Measurements from ENCODE around the gene VAT1L. TPM values are rescaled to one million over a fixed set of nuclear protein-coding genes. Genes with fewer than 3 reads are reported as not detected.

VAT1L gene, protein sequence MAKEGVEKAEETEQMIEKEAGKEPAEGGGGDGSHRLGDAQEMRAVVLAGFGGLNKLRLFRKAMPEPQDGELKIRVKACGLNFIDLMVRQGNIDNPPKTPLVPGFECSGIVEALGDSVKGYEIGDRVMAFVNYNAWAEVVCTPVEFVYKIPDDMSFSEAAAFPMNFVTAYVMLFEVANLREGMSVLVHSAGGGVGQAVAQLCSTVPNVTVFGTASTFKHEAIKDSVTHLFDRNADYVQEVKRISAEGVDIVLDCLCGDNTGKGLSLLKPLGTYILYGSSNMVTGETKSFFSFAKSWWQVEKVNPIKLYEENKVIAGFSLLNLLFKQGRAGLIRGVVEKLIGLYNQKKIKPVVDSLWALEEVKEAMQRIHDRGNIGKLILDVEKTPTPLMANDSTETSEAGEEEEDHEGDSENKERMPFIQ
- 0.77 and 3.7 TPM in 2 replicates for total RNA-seq

DNA sequence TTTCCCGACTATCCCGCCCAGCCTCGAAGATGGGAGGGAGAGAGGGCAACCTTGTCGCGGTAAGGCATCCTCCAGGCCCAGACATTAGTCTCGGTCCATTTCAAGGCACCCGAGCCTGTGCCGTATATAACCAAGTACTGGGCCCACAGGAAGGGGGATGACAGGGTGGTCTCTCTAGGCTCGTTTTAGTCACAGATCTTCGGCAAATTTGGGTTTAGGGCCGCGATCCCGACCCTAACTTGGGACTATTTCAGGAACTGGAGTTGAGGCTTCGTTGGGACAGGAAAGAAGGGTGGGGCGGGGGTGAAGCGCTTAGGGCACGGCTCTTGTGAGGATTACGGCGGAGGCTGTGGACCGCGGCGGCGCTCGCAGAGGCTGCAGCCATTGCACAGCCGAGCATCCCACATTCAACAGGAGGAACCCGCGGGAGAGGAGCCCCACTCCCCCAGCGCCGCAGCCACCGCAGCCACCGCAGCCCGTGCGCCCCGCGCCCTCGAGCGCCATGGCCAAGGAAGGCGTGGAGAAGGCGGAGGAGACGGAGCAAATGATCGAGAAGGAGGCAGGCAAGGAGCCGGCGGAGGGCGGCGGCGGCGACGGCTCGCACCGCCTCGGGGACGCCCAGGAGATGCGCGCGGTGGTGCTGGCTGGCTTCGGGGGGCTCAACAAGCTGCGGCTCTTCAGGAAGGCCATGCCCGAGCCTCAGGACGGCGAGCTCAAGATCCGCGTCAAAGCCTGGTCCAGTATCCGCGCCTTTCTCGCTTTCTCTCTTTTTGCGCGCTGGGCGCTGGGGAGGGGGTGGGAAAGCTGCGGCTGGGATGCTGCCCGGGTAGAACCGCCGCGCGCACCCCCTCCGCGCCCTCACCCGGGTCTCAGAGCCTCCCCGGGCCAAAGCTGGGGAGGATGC is at the start of gene VAT1L:
Gene VAT1L, plus strand, starts transcription at position 384 of the 904 bp plus-strand sequence. Its CDS starts 119 bp downstream, at position 503.

DNA sequence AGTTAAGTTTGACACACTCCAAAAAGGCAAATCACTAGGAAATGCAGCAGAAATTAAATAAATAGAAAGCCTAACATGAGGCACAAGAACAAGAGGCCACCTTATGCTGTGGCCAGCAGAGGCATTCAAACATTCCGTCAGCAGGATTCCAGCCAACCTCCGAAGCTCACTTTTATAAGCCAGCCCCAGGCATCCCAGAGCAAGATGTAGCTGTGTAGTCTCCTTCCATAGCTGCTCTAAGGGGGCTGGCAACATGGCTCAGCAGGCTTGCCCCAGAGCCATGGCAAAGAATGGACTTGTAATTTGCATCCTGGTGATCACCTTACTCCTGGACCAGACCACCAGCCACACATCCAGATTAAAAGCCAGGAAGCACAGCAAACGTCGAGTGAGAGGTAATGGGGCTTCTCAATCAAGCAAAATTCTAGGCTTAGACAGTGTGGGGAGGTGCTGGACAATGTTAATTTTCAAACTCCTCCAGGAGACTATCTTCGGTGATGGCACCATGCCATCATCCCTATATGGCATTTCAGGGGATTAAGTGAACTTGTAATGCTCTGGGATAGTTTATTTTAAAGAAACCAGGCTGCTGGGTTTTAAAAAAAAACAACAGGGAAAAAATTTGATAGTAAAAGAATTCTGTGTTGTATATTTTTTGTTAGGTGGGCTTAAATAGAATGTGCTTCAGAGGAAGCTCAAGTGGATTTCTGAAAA is 234.1 kb downstream of the VAT1L start, which contains the start of gene CLEC3A:
Gene CLEC3A, plus strand, starts transcription at position 202 of the 714 bp plus-strand sequence. Its CDS starts 79 bp downstream, at position 281.

Other genes with a start within 250 kb of the VAT1L start
- 3.6 and 3.7 TPM in 2 replicates for gene NUDT7, start 66.0 kb upstream of the VAT1L start, total RNA-seq
- not detected in 2 replicates for gene CLEC3A, start 234.0 kb downstream of the VAT1L start, total RNA-seq

Measured in regular cardiac myocyte (primary cell).